CD4-positive, alpha-beta T cell treated with Interleukin-17A for 1 hour (primary cell): ENCODE data around the gene CCNC.

Source experiments
- DNase-seq: peaks from one replicate; pipeline ENCODE4 v3.0.0-alpha.2; 2020

Gene CCNC, protein sequence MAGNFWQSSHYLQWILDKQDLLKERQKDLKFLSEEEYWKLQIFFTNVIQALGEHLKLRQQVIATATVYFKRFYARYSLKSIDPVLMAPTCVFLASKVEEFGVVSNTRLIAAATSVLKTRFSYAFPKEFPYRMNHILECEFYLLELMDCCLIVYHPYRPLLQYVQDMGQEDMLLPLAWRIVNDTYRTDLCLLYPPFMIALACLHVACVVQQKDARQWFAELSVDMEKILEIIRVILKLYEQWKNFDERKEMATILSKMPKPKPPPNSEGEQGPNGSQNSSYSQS

DNA sequence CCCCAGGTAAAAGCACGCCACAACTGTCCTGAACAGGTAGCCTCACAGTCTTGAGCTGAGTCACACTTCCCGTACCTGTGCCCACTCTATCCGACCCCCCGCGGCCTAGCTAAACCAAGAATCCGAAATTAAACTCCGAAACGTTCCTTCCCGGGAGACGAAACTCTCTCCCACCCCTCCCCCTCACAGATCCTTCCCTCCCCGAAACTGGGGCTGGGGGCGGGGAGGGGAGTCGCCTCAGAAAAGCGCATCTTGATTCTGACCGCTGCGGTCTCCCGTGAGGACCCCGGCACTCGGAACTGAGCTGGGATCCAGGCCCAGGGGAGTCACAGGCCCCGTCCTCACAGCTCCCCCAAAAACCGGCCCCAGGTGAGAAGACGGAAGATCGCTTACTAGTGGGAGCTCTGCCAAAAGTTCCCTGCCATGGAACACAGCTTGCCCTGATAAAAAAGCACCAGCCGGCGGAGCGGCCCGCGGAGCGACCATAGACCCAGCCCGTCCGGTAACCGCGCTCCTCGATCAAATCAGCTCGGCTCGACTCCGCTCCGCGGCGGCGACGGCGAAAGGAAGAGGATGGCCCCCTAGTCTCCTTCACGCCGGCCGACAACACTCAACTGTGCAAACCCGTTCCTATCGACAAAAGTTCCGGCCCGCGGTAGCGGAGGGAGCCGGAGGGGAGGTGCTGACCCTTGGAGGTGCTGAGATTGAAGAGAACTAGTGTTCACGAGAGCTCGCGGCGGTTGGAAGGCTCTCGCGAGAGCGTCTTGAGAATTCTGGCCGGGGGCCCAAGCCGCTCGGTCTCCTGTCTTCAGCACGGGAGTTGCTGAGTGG is at the start of gene CCNC:
CCNC (minus strand) TSS at position 558 of the 831 bp plus-strand sequence; CDS start at position 425, 133 bp downstream.
- DNase-seq: peak; percentile 93

DNA sequence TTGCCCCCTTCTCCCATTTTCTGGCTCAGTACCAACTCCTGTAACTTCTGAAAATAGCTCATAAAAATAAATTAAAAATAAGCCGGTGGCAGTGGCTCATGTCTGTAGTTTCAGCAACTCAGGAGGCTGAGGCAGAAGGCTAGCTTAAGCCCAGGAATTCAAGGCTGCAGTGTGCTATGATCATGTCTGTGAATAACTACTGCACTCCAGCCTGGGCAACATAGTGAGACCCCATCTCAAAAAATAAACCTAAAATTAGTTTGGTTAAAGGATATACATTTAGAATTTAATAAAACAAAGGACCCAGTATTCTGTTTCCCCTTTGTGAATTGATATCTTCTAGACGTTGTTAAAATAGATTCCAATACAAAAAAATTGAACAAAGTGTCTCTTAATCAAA is 48.7 kb upstream of the CCNC start:
- no peak for DNase-seq

DNA sequence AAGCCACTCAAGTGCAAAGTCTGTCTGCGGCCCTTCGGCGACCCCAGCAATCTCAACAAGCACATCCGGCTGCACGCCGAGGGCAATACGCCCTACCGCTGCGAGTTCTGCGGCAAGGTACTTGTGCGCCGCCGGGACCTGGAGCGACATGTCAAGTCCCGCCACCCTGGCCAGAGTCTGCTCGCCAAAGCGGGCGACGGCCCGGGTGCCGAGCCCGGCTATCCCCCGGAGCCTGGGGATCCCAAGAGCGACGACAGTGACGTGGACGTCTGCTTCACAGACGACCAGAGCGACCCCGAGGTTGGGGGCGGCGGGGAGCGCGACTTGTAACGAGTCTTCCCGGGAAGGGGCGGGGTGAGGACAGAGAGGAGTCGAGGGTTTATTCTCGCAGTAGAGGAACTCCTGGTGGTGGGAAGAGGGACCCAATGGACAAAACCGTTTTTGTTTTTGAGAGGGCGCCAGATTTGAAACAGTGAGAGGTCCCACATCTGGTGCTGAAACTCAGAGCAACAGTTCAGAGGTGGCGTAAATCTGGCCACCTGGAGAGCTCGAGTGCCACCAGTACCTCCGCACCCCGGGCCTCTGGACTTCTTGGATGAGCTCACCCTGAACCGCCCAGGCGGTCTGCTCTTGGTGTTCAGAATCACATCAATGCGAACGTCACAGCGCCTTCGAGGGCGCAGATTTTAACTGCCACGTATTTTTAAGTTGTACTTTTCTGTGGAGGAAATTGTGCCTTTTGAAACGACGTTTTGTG is 46.1 kb upstream of the CCNC start:
- DNase-seq: no peak

DNA sequence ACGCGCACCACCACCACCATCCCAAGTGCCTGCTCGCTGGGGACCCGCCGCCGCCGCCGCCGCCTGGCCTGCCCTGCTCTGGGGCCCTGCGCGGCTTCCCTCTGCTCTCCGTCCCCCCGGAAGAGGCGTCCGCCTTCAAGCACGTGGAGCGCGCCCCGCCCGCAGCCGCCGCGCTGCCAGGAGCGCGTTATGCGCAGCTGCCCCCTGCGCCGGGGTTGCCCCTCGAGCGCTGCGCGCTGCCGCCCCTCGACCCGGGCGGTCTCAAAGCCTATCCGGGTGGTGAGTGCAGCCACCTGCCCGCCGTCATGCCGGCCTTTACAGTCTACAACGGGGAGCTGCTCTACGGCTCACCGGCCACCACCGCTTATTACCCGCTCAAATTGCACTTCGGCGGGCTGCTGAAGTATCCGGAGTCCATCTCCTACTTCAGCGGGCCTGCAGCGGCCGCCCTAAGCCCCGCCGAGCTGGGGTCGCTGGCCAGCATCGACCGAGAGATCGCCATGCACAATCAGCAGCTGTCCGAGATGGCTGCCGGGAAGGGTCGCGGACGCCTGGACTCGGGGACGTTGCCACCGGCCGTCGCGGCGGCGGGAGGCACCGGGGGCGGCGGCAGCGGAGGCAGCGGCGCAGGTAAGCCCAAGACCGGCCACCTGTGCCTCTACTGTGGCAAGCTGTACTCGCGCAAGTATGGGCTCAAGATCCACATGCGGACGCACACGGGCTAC is 45.4 kb upstream of the CCNC start:
- DNase-seq: no peak

DNA sequence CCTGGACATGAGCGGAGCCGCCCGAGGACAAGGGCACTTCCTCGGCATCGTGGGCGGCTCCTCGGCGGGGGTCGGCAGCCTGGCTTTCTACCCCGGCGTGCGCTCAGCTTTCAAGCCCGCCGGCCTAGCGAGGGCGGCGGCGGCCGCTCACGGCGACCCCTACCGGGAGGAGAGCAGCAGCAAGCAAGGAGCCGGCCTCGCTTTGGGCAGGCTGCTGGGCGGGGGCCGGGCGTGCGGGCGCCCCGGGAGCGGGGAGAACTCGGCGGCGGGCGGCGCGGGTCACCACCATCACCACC is 44.9 kb upstream of the CCNC start:
- no peak for DNase-seq

DNA sequence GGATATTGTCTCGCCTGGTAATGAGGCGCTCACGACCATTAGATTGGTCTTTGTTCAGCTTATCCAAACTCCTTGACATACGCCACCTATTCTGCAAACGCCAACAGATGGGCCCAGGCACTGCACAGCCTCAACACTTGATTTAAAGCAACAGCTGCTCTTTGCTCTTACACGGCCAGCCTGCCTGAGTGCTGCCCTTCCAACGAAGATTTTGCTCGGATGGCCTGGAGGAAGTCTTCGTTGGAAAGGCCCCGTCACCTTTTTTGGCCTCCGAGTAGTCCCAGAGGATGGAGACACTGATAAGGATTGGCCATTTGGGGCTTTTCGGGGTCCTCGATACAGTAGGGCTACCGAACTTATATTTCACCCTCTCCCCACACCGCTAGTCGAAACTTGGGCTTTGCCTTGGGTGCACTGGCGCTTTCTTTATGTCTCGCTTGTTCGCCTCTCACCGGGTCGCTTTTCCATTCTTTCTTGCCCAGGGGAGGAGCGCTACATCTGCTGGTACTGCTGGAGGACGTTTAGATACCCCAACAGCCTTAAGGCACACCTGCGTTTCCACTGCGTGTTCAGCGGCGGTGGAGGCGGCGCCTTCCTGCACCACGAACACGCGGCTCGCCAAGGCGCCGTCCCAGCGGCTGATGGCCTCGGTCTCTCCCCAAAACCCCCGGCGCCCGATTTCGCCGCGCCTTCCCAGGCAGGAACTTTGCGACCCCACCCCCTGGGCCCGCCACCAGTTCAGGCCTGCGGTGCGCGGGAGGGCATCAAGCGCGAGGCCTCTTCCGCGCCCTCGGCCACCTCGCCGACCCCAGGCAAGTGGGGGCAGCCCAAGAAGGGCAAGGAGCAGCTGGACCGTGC is 44.3 kb upstream of the CCNC start:
- no peak for DNase-seq

DNA sequence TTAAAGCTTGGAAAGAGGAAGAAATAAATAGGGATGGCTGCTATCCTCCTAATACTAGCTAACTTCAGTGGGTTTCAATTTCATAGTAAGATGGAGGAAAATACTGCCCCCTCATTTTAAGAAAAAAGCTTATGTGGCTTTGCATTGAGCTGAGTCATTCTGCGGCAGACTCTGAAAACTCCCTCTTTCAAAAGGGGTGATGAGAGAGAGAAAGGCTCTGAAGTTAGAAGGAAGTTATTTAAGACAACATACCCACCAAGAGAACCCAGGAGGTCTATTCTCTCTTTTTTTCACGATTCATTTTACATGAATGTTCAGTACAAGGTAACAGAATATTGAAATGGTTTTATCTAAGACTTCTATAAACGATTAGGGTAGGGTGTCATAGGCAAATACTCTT is 42.7 kb upstream of the CCNC start:
- no peak for DNase-seq

DNA sequence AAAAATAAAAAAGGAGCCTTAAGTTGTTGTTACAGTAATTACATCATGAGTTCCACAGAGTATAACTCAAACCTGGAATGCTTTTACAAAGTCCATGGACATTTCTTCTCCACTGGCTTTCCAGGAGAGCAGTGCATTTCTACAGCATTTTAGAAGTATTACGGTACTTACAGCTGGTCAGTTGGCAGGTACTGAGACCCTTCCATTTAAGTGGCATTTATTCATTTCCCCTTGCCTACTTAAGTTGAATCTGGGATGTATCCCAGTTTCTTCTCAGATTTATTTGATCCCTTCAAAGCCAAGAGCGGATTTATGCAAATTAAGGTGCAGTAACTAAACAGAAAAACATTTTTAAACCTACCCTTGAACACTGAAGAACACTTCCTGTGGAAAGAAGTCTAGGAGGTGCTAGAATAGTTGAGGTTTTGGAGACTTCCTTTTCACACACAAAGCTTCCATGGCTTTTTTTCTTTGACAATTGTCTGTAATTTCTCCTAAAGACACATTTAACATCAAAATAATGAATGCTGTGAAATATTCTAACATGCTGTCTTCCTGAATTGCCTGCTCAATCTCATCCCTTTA is 41.5 kb upstream of the CCNC start:
- no peak for DNase-seq

DNA sequence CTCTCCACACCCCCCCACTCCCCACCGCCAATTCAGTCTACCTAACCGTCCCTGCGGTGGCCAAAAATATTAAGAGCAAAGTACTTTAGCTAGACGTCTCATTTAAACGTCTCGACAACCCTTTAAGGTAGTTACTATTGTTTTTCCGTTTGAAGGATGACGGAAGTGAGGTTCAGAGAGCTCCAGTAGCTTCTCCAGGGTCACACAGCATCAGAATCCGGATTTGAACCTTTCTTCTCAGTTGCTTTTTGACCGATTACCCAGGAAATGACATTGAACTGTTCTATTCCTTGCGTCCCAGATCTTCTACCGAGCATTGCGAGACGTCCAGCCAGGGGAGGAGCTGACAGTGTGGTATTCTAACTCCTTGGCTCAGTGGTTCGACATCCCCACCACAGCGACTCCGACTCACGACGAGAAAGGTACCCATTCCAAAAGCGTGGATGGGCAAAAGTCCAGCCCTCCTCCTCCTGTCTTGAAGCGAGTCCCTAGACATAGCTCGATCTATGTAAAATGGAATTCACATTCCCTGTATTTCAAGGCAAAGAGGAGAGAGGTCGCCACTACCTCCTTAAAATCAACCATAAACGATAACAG is 40.5 kb upstream of the CCNC start:
- no peak for DNase-seq

DNA sequence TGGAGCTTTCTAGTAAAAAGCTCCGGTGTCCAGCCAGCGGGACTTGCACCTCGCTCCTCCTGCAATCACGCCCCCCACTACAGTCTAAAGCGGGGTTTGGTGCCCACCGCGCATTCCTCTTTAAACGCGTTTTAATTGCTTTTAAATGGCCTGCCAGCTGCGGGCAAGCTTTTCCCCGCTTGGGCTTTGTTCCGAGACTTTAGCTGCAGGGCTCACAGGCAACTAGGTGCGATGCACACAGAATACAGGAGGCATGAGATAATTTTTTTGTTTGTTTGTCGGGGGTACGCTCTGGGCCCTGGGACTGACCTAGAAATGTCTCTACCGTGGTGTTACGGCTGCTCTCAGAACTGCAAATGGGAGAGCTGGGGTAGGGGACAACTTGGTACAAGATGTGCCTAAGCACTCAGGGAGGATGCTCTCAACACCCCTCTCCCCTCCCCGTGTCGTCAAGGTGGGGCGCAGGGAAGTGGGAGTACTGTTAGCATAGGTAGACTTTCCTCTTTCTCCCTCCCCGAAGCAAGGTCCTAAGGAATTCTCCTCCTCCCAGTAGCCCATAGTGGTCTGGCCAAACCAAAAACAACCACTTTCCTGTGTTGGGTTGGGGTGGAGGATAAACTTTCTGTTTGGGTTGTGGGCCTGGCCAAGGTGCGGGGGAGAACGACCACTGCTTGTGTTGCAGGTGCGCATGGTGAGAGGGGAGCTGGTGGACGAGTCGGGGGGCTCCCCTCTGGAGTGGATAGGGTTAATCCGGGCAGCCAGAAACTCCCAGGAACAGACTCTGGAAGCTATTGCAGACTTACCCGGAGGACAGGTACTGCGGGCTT is 39.8 kb upstream of the CCNC start:
- DNase-seq: no peak

DNA sequence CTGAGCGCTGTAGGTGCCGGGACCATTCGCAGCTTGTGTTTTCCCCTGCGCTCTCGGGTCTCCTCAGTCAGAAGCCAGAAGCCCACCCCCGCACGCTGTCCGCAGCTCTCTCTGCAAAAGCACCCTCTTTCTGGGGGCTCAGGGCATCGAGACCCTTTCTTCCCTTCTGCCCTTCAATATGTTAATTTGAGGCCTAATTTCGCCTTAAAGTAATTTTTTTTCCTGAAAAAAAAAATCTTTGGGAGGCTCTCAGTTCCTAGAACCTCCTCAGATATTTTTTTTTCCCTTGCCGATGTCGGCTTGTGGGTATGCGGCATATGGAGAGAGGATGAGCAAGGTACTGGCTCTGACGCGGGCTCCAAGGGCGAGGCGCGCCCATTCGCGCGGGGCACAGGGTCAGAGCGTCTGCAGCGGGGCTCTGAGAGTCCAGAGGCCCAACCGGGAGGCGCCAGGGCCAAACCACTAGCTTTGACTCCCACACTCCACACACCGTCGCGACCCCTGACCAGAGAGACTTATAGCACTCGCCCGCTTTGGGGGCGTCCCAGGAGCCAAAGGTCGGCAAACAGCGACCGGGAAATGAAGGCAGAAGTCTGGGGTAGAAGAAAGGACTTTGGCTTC is 39.1 kb upstream of the CCNC start:
- no peak for DNase-seq

DNA sequence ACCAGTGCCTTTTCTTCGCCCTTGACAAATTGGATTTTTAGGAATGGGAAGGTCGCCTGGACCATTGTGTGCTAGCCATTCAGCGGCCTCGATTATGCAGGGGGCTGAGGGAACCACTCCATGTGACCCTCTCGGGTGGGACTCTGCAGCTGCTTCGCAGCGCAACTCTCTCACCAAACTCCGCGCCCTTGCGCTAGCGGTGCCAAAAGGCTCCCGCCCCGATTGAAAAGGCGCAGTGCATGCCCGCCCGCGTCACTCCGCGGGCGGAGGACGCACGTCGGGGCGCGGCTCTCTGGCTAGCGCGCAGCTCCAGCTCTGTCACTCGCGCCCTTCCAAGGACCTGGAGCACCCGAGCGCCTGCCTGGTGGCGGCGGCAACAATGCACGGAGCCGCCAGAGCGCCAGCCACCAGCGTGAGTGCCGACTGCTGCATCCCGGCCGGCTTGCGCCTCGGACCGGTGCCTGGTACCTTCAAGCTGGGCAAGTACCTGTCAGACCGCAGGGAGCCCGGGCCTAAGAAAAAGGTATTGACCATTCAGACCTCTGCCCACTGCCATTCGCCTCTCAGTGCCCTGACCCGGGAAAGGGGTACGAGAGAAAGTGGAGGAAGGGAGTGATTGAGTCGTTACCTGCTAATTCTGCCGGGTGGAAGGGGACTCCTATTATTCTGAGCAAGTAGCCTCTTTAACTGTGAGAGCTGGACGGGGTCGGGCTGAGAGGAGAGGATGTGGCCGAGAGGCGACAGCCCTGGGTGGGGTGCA is 38.4 kb upstream of the CCNC start, which contains the start of gene PRDM13:
PRDM13 (plus strand) TSS at position 178 of the 760 bp plus-strand sequence; CDS start at position 380, 202 bp downstream.
- no peak for DNase-seq

DNA sequence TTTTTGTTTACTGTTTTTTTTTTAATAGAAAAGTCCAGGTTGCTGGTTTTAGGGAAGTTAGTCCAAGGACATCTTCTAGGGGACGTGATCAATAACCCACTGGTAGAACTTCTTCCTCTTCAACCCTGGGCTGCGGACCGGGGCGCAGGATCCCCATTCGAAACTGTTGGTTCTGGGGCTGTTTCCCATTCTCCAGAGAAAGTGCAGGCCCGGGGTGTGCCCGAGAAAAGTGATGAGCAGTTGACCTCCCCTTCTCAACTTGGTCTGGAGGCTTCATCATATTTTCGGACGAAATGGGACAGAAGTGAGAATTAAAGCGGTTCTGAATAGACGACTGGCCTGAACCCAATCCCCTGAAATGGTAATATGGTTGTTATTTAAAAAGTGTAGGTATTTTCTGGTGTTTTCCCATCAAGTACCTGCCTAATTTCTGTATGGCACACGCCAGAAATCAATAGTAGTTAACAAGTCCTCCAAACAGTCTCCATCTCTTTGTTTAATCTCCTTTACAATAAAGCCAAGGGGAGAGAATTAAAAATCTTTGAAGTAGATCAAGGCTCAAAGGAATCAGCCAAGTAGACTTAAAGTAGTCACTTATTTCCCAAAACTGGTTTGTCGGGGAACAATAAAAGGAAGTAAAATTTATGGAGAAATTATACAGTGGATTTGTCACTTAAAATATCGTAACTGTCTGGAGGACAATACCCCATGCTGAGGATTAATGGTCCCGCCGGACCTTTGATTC is 37.6 kb upstream of the CCNC start:
- DNase-seq: no peak

DNA sequence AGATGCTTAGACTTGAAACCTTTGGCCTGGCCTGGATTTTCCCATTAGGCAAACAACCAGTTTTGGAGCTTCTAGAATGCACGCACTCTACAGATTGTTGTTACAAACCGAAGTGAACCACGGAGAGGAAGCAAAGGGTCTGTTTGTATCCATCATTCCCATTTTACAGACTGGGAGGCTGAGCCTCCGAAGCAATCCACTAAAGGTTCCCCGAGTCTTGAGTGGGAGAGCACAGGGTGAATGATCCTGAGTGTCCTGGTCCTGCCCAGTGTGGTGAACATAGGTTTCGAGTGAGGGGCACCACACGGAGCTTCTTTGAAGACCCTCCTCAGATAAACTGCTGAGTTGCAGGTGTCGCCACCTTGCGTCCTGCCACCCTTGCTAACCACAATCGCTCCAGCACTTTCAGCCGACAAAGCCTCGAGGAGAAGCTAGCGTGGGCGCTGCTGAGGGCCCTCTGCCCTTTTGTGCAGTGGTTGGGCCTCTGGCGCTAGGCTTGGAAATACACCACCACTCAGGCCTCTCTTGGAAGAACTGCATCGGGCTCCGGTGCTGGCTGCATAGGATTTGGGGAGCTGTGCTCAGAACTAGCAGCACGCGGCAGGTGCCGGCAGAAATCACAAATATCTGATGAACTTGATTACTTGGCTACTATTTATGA is 36.7 kb upstream of the CCNC start:
- no peak for DNase-seq

DNA sequence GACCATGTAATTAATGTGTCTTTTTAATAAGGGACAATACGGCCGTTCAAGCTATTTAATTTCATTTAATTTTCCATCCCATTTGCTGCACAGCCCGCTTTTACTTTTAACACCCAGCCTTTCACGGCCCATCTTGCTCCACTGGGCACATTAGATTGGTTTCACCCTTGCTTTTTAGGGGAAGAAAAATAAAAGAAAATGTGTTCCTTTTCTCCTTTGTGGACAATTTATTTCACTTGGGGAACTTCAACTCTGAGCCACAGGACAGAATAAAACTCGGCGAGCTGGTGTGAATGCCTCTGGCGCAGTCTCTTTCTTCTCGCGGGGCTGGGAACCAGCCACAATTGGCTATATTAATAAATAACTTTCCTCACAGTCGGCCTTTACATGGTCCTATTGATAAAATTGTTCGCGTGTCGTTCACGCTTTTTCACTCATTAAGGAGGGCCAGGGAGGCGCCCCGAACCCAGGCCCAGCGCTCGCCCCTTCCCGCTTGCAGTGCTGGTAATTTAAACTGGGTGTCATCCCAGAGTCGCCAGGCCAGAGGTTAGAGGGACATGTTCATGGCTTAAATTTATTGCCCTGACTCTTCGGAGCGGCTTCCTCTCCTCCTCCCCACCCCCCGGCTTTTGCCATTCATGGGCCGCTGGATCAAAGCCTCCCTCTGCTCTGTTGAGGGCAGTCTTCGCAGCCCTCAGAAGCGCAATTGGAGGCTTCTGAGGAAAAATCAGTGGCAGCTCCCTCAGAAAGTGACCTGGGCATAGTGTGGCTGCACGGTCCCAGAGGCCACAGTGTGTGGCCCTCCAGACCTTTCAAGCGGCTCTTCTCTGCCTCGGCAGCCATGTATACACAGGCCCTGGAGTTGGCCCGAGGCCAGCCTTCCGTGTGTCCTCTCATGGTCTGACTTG is 36.0 kb upstream of the CCNC start:
- DNase-seq: no peak

DNA sequence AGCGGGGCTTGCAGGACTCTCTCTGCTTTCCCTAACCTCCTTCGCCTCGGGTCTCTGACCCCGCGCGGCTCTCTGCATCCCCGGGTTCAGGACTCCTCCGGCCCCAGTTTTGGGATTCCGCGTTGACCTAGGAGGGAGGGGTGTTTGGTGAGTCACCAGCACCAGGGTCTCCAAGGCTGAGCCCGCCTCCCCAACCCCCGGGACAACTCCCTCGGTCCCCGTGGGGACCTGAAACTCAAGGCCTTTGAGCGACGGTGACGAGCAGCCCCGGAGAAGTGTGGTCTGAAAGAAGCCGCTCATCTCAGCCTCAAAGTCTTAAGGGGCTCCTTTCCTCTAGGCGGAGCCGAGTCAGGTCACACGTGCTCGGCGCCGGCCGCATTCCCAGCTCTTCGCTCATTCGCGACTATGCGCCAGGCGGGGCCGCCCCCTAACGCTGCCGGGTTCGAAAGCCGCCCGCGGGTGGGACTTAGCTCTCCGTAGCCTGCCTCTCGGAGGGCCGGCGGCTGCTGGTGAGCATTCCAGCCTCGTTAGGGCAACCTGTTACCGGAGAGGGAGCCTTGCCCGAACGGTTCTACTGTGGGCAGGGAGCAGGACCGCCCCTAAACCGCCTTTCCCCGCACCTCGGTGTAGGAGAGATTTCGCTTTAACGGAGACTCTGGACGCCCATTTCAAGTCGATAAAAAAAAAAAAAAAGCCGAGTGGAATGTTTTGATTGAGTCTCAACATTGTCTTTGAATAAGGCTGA is 35.1 kb upstream of the CCNC start:
- DNase-seq: no peak
